Measurements from ENCODE around the gene SLC6A15.

Gene SLC6A15

DNA sequence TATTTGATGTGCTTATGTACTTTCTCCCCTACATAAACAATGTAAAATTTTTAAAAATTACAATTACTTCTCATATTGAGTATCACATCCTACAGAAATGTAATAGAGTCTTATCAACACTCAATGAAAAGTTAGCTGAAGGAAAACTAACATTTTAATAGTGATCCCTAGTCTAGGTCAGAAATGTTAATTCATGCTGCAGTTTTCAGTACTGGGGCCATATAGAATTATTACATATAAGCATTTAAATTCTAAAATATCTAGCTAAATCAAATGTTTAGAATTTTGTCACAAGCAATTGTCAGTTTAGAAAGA, 37.8 kb downstream of the SLC6A15 start:
- DNase-seq (ENCODE audit: low read depth): no peak

DNA sequence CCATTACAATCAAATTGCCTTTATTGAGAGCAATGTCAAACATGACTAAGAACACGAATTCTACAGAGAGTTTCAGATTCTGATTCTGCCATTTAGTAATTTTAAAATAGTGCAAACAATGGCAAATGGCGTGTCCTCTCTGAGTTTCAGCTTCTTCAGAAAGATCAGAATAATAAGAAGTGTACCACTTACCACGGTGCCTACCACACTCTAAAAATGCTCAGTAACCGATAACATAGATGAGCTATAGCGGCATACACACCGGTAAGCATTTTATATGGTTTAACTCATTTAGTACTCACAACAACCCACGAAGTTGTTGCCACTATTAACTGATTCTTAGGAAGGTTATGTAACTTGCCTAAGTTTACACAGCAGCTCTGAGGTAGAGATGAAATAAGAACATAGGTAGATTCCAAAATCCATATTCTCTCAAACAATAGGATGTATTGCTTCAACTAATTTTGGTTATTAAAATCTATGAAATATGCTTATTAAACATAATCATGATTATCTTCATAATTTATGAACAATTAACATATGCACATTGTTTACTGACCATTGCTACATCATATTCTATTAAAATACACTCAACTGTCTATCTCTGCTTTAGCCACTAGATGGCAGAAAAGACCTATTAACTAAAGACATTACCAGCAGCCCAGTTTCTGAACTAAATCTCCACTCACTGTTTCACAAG, 38.3 kb downstream of the SLC6A15 start:
- peak; percentile 73 for DNase-seq (ENCODE audit: low read depth)

DNA sequence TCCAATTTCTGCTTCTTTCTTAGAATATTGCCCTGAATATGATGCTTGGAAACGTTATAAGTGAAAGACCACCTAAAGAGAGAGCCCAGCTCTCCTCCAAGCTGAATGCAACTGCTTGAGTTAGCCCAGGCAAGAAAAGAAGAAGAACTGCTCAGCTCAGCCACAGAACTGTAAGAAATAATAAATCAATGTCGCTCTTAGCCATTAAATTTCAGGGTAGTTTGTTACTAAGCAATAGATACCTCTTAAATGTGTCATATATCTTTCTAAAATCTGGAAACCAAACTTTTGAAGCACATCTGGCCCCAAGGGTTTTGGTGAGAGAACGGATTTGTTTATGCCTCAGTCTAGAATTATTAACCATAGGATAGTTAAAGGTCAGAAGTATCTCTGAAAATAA, 50.4 kb downstream of the SLC6A15 start:
- DNase-seq (ENCODE audit: low read depth): no peak

DNA sequence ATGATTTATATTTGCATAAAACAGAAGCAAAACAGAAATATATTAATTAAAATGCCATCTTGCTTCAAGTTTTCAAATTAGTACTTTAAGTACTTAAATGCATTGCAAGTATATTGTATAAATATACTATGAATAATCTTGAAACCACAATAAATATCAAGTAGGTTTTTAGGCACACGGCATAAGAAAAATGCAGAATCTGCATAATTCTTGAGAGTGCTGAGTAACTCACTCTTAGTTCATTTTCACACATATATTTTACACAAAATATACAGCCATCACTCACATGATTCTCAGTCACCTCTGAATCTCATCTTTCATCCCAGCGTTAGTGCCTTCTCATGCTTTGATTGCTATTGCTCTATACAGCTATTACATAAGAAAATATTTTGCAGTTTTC, 51.9 kb downstream of the SLC6A15 start:
- DNase-seq (ENCODE audit: low read depth): no peak

DNA sequence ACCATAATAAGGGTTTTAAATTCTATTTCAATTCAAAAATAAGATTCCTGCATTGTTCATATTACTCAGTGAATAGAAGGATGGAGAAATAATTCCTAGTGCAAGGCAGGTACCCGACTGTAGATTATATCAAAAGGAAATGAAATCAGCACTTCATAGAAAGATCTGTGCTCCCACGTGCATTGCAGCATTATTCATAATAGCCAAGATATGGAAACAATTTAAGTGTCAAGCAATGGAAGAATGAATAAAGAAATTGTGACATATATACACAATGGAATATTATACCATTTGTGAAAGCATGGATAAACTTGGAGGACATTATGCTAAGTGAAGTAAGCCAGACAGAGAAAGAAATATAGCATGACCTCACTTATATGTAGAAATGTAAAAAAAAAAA, 53.8 kb downstream of the SLC6A15 start:
- DNase-seq (ENCODE audit: low read depth): no peak

DNA sequence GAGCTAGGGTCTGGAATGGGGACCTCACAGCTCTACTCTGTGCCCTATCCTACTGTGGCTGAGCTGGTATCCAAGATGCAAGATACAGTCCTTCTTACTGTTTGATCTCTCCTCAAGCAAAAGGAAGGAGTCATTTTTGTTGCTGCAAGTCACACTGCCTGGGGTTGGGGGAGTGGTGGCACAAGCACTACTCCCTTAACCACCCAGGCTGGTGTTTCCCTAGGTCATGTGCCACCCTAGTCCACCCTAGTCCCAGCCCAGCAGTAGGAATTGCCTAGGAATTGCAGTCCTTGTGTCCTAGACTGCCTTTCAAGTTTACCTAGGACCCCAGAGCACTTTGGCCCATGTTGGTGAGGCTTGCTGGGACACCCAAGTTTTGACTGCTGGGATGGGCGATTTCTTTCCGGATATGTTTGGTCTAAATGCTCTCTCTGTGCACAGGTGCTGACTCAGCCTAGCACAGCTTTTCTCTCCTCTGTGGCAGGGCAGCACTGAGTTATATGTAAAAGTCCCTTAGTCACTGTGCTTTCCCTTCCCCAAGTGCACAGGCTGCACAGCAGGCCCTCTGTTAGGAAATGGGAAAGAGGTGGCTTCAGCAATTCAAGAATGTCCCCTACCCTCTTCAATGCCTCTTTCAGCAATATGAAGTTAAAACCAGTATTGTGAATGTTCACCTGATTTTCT, 54.9 kb downstream of the SLC6A15 start:
- DNase-seq (ENCODE audit: low read depth): no peak

DNA sequence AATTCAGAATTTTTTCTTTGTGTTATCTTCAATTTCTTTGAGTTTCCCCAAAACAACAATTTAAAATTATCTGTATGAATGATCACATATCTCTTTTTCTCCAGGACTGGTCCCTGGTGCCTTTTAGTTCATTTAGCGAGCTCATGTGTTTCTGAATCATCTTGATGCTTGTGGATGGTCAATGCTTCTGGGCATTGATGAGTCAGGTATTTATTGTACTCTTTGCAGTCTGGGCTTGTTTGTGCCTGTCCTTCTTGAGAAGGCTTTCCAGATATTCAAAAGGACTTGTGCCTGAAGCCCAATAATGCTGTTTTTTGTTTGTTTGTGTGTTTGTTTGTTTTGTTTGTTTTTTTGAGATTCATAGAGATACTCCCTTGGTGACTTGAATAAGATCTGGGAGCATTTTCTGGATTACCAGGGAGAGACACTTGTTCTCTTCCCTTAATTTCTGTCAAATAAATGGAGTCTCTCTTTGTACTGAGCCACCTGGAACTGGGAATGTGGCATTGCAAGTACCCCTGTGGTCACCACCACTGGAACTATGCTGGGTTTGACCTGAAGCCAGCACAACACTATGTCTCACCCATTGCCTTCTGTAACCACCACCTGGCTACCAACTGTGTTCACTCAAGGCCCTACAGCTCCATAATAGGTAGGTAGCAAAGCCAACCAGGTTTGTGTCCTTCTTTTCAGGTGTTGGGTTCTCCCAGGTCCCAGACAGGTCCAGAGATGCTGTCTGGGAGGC, 56.3 kb downstream of the SLC6A15 start:
- DNase-seq (ENCODE audit: low read depth): peak; percentile 38

DNA sequence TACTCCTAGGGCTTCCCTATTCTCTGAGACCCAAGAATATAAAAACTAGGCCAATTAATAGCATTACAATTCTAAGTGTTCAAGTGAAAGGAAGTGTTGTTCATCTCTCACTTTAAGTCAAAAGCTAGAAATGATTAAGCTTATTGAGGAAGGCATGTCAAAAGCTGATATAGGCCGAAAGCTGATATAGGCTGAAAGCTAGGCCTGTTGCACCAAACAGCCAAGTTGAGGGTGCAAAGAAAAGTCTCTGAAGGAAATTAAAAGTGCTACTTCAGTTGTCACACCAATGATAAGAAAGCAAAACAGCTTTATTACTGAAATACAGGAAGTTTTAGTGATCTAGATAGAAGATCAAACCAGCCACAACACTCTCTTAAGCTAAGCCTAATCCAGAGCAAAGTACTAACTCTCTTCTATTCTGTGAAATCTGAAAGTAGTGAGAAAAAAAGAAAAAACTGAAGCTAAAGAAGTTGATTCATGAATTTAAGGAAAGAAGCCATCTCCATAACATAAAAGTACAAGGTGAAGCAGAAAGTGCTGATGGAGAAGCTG, 68.9 kb downstream of the SLC6A15 start:
- DNase-seq (ENCODE audit: low read depth): no peak

DNA sequence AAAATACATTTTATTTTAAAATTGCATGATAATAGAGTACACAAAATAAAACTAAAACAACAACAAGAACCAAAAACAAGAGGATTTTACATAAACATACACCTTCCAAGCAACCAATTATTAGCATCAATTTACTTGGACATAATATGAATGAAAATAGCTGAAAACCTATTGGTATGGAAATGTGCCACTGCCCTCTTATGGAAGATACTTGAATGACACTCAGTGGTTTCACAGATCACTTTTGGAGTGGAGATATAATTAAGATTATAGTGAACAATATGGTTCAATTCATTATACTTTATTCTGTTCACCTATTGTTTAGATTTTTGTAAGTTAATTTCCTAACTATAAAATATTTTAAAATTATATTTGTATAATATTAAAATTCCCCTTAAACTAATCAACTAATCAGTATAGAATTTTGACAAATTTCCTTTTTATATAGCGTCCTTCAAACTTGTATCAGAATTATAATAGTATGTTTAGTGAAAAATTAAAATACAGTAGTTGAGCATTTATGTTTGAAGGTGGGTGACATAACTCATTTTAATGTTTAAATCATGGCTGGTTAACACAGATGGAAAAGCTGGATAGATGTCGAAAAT, 70.1 kb downstream of the SLC6A15 start:
- peak; percentile 55 for DNase-seq (ENCODE audit: low read depth)

DNA sequence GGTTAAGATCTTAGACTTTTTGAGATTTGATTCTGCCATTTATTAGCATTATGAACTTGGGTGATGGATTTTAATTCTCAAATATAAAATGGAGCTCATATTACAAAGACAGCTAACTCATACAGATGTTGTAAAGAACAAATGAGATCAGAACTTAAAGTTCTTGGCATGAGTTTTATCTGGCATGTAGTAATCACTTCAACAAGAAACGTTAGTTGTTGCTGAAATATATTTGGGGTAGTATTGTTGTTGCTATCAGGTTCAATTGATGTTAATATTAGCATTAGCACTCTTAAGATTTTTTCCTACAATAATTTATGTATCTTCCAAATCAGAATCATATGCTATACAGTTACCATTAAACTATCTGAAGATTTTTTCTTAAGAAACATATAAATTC, 71.0 kb downstream of the SLC6A15 start:
- peak; percentile 7 for DNase-seq (ENCODE audit: low read depth)

DNA sequence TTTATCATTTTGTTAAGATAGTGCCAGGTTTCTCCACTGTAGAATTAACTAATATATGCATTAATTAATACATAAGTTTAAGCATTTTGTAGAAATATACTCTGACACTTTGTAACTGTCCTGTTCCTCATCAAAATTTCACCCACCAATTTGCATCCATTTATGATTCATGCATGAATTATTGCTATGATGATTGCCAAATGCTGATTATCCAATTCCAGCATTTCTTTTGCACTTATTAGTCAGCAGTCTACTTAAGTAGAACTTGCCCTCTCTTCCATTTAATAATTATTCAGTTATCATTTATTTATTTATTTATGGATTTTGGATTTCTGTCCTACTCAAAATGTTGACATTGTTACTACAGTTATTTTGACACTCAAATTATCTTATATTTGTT, 72.2 kb downstream of the SLC6A15 start:
- no peak for DNase-seq (ENCODE audit: low read depth)

DNA sequence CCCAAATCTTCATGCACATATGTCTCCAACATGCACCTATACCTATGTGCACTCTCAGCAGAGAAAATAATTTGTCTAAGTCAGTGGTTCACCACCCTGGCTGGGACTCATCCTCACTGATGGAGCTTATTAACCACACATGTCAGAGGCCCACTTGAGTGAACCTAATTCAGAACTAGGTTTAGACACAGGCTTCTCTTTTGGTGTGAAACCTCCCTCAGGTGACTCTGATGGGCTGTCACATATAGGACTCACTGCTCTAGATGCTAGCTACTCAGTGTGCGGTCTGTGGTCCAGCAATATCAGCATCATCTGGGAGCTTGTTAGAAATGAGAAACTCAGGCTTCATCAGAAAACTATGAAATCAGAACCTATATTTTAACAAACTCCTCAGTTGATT, 85.7 kb downstream of the SLC6A15 start:
- no peak for DNase-seq (ENCODE audit: low read depth)

DNA sequence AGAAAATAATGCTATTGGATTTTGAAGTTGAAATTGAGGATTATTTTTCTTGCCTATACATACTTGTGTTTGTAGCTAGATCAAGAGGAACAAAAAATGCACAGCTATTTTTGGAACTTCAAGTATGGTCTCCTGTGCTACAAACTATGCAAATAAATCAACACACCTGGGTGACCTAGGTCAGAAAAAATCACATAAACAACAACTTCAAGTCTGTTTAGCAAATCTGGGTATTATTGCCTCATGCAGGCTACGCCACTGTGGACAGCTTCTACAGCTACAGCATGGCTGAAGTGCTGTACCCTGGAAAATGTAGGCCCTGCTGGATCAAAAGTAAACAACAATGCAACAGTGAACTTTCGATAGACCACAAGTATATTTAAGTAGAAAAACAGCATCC, 87.5 kb downstream of the SLC6A15 start:
- no peak for DNase-seq (ENCODE audit: low read depth)

DNA sequence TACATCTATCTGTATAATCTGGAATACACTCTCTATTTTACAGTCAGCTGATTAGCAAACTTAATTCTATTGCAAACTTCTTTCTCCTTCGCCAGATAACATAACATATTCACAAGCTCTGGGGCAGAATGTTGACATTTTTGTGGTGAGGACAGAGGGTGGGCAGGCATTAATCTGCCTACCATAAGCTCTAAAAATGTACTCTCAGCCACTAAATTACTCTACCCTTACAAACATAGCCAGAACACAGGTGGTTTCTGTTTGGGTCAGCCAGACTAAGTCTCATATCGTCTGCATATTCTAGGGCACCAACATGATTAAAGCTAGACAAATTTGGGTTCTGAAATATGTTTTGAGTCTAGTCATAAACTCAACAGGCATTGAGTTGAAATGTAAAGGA, 90.1 kb downstream of the SLC6A15 start:
- peak; percentile 48 for DNase-seq (ENCODE audit: low read depth)

DNA sequence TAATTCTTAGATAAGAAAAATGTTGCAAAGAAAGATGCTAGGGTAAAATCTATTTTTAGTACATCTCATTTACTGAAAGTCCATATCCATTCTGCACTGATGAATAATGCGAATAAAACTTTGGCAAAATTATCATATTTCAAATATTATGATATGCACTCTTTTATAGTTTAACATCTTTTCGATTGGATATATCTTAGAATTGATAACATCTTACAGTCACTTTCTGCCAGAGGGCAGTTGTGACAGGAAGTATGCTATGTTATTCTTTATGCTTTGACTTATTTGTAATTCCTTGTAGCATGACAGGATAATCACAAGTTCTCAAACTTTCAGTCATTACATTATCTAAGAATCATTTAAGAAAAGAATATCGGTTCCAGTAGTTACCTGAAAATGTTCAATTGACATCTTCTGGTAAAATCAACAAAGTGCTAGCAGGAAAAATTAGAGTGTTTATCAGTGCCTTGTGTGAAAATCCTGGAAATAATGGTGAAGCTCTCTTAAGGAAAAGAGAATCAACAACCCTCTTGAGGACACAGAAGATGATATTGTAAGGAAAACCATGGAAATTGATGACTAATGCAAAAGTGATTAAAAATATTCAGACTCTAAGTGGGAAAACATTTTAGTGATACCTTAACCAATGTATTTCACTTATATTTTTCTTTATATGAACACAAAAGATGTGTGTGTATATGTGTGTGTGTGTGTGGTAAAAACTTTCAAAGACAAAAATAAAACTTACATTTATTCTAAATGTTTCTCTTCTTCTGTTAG, 95.5 kb downstream of the SLC6A15 start:
- no peak for DNase-seq (ENCODE audit: low read depth)

DNA sequence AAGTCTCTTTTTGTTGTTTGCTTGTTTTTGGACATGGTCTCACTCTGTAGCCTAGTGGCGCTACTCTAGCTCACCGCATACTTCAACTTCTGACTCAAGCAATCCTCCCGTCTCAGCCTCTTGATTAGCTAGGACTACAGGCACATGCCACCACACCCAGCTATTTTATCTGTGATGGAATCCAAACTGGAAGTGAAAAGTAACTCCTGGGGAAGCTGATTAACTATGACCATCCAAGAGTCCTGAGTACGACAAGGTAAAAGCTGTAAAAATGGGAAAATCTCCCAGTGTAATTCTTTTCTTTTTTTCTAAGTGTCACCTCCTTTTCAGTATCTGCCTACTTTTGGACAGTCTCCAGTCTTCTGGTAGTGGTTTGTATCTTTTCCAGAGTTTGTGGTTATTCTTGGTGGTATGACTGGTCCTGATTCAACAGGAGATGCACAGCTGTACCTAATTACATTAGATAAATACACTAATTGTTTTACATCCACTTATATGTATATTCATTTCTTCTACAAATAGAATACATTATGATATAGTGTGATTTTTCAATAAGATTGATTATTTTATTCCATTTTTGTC, 97.8 kb downstream of the SLC6A15 start:
- DNase-seq (ENCODE audit: low read depth): no peak

DNA sequence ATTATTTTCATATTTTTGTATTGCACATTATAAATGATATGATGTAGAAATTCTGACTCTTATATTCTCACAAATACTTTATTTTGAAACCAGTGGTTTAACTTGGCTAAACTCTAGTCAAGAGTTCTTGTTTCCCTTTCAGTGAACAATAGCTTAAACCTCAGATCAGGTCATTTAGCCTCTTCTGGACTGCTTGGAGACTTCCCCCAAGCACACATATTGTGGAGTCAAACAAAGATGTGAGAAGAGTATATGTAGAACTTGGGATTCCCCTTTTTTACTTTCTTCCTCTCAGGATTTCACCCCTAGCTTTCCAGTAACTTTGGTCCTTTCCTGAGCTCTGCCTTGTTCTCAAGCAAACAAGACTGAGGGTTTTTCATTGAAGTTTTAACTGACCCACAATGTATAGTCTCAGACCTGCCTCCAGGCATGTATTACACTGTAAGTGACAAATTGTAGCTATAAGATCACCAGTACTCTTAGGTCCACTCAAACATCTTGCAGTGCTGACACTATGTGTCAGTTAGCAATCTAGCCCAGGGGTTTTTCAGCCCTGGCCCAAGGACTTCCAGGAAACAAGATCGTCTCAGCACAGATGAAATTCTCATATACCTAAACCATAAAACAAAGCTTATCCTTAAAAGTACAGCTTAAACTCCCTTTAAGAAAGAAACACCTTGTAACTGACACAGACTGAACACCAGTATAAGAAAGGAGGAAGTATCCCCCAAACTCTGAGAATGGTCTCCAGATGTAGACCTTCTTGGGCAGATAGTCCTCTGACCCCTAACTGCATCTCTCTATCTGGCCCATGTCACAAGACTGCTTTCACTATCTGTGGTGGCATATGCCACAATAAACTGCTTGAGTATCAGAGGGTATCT, 98.6 kb downstream of the SLC6A15 start:
- DNase-seq (ENCODE audit: low read depth): no peak

DNA sequence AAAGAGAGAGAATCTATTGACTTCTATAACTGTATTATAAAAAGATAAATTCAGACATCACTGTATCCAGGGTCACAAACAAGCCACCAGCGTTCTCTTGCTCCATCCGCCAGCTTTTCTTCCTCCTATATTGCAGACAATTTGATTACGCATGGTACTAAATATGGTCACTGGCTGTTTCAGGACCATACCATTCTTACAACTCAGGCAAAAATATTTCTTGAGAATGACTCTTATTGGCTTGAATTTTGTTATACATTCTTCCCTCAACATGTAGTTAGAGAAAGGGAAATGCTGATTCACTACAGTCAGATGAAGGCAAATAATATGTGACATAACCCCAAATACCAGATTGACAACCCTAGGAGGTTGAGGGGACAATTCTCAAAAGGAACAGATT, 101.3 kb downstream of the SLC6A15 start:
- no peak for DNase-seq (ENCODE audit: low read depth)

DNA sequence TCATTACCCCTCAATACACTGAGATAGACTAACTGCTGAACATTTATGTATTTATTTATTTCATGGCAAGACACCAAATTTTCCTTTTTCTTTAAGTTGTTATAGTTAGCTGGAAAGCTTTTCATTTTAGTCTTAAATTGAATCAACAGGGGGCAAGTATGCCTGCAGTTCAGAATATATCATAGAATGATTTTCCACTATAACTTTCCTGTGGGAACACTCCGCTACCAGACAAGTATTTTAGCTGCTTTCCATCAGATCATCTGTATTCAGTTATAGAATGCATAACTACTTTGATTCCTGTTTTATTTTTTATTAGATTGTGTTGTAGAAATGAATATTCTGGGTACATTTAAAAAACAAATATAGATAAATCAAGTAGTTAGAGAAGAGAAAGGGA, 102.0 kb downstream of the SLC6A15 start:
- no peak for DNase-seq (ENCODE audit: low read depth)

Measured in iris pigment epithelial cell (primary cell).